Epithelial cell of esophagus (primary cell): Measurements from ENCODE around the gene EDN3.

Experiments used
- DNase-seq: peaks from one replicate; pipeline ENCODE4 v3.0.0; 2010; ENCODE audit warnings: low read depth
- H3K4me3 ChIP-seq: 2 replicates; pipeline ENCODE4 v1.5.1; 2011; ENCODE audit warnings: mild to moderate bottlenecking, low read length, control low read depth
- CTCF ChIP-seq: IDR thresholded peaks from 2 replicates; pipeline ENCODE4 v1.5.1; 2011; ENCODE audit warnings: low read depth, mild to moderate bottlenecking, low read length, control low read depth, inconsistent platforms; ENCODE audit not compliant: insufficient read depth; ENCODE audit errors: missing control alignments

The EDN3 gene

GRCh38 chr20:59364611-59365010 lies 64.2 kb downstream of the EDN3 start:
- no peak for DNase-seq
- H3K4me3 ChIP-seq, result no peak overlapping the region
- TF ChIP-seq CTCF, result no peak

- DNase-seq, result no peak
- H3K4me3 ChIP-seq, result no peak overlapping the region
- TF ChIP-seq CTCF, result no peak
These were observed 65.3 kb downstream of the EDN3 start for GRCh38 chr20:59365611-59366285.

DNA sequence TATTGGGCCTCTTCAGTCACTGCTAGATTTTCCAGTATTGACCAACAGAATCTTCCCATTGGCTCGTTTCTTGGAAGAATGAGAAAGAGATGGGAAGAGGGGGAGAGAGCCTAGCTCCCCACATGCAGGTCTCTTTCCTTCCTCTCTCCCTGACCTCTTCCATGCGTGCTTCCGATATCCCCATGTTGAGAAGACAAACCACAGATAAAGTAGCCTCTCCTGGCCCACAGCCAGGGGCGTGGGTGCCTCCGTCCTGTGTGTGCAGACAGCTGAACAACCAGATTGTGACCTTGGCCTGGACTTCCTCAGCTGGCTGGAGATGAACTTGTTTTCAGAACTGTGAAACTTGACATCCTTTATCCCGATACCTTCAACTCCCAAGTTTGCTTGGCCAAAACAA lies 71.0 kb downstream of the EDN3 start:
- no peak for TF ChIP-seq CTCF
- H3K4me3 ChIP-seq, result no peak overlapping the region
- no peak for DNase-seq

DNA sequence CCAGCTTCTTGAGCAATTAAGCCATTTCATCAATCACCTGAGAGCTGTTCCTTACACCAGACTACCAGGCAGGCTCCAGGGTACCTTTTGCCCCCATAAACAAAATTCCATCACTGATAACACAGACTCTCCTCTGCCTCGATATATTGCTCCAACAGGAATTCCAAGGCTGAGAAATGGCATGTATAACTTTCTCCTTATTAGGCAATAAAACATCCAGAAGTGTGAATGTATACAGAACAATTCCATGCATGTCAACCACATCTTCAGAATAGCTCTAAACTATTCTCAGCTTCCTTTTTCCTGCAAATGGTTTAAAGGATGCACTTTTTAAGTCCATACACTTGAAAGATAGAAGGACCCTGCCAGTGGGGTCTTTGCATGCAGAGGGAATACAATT lies 73.8 kb downstream of the EDN3 start:
- TF ChIP-seq CTCF, result no peak
- DNase-seq, result no peak
- no peak overlapping the region for H3K4me3 ChIP-seq

DNA sequence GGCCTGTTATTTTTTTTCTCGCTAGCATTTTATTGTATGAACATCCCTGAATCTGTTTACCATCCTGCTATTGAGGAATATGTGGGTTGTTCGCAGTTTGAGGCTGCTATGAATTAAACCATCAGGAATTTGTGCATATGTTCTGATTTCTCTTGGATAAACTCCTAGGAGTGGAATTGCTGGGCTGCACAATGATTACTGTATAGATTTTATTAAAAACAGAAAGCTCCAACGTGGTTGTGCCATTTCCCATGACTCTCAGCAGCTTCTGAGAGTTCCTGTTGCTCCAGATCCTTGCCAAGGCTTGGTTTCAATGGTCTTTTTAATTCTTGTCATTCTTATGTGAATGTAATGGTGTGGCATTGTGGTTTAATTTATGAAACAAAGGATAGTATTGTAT lies 75.1 kb downstream of the EDN3 start:
- no peak overlapping the region for H3K4me3 ChIP-seq
- no peak for DNase-seq
- no peak for TF ChIP-seq CTCF
